GM12878 (cell line): ENCODE measurements around the gene PIP4K2A. TPM values are rescaled to one million over a fixed set of nuclear protein-coding genes. Genes with fewer than 3 reads are reported as not detected.
A peak's percentile ranks its signal among the peaks of the same experiment; 100 is the strongest.

ENCODE experiments used
- ATF7 ChIP-seq: fragments of 450-650 bp; IDR thresholded peaks from 2 replicates; pipeline ENCODE4 v1.6.1; 2016; ENCODE audit warnings: low read depth, mild to moderate bottlenecking
- BACH1 ChIP-seq: fragments of 450-650 bp; IDR thresholded peaks from 2 replicates; pipeline ENCODE4 v1.6.1; 2017; ENCODE audit warnings: mild to moderate bottlenecking, borderline replicate concordance
- CBX3 ChIP-seq: fragments of 200-600 bp; sonication (generic); IDR thresholded peaks from 2 replicates; pipeline ENCODE4 v1.6.1; 2016; ENCODE audit warnings: low read depth, borderline replicate concordance
- CEBPB ChIP-seq, 2 experiments: fragments of 150-350 bp in 1 of 2; IDR thresholded peaks; 2 replicates each; pipeline ENCODE4 v1.6.1; 2012 to 2014; ENCODE audit warnings: low read depth in 2 of 2, low read length in 2 of 2, borderline replicate concordance in 1 of 2, inconsistent platforms in 1 of 2
- EGR1 ChIP-seq, 2 experiments: IDR thresholded peaks; 1 replicate in 1 of 2; 2 replicates in 1 of 2; pipeline ENCODE4 v1.6.1; 2011 to 2012; ENCODE audit warnings: low read depth in 2 of 2, low read length in 2 of 2, borderline replicate concordance in 1 of 2, mild to moderate bottlenecking in 1 of 2, moderate library complexity in 1 of 2
- ETV6 ChIP-seq, 2 experiments: fragments of 450-650 bp in 1 of 2; IDR thresholded peaks in 1 of 2; conservative IDR thresholded peaks in 1 of 2; 2 replicates each; pipeline ENCODE4 v1.6.1; 2014; ENCODE audit warnings: antibody characterized with exemption in 1 of 2, borderline replicate concordance in 1 of 2, low read depth in 1 of 2, mild to moderate bottlenecking in 1 of 2, moderate library complexity in 1 of 2
- GATAD2B ChIP-seq: fragments of 450-650 bp; conservative IDR thresholded peaks from 2 replicates; pipeline ENCODE4 v1.6.1; 2017; ENCODE audit warnings: low read depth, mild to moderate bottlenecking, moderate library complexity
- HDGF ChIP-seq: fragments of 450-650 bp; IDR thresholded peaks from 2 replicates; pipeline ENCODE4 v1.6.1; 2016; ENCODE audit warnings: antibody characterized with exemption
- IKZF1 ChIP-seq: fragments of 450-650 bp; conservative IDR thresholded peaks from 2 replicates; pipeline ENCODE4 v1.6.1; 2017; ENCODE audit warnings: antibody characterized with exemption, mild to moderate bottlenecking
- KLF5 ChIP-seq: fragments of 450-650 bp; IDR thresholded peaks from 2 replicates; pipeline ENCODE4 v1.6.1; 2014; ENCODE audit warnings: mild to moderate bottlenecking; ENCODE audit not compliant: partially characterized antibody
- LARP7 ChIP-seq: fragments of 450-650 bp; IDR thresholded peaks from 2 replicates; pipeline ENCODE4 v1.6.1; 2017; ENCODE audit warnings: mild to moderate bottlenecking
- POLR2A ChIP-seq: IDR thresholded peaks from 2 replicates; pipeline ENCODE4 v1.6.1; 2011; ENCODE audit warnings: low read depth, mild to moderate bottlenecking, low read length
- RB1 ChIP-seq: fragments of 450-650 bp; formaldehyde crosslinking; IDR thresholded peaks from 2 replicates; pipeline ENCODE4 v1.6.1; 2017; ENCODE audit warnings: mild to moderate bottlenecking, borderline replicate concordance
- RBBP5 ChIP-seq: fragments of 200-600 bp; sonication (generic); conservative IDR thresholded peaks from 2 replicates; pipeline ENCODE4 v1.6.1; 2016
- RUNX3 ChIP-seq: IDR thresholded peaks from 2 replicates; pipeline ENCODE4 v1.6.1; 2012; ENCODE audit warnings: low read length, inconsistent platforms
- SIX5 ChIP-seq: IDR thresholded peaks from 2 replicates; pipeline ENCODE4 v1.6.1; 2011; ENCODE audit warnings: mild to moderate bottlenecking, low read depth, low read length, moderate library complexity; ENCODE audit not compliant: severe bottlenecking
- SMAD1 ChIP-seq: fragments of 450-650 bp; IDR thresholded peaks from 2 replicates; pipeline ENCODE4 v1.6.1; 2018; ENCODE audit warnings: mild to moderate bottlenecking, low read depth; ENCODE audit not compliant: partially characterized antibody
- SMAD5 ChIP-seq: IDR thresholded peaks from 2 replicates; pipeline ENCODE4 v1.6.1; 2016; ENCODE audit warnings: antibody characterized with exemption, low read depth
- SUZ12 ChIP-seq: fragments of 200-600 bp; sonication (generic); IDR thresholded peaks from one replicate; pipeline ENCODE4 v1.6.1; 2018; ENCODE audit warnings: antibody characterized with exemption, mild to moderate bottlenecking; ENCODE audit not compliant: unreplicated experiment
- TCF12 ChIP-seq: IDR thresholded peaks from 2 replicates; pipeline ENCODE4 v1.6.1; 2011; ENCODE audit warnings: low read depth, mild to moderate bottlenecking, low read length
- TCF3 ChIP-seq: IDR thresholded peaks from 2 replicates; pipeline ENCODE4 v1.6.1; 2012; ENCODE audit warnings: low read depth, mild to moderate bottlenecking, low read length, borderline replicate concordance; ENCODE audit not compliant: insufficient read depth
- ZNF274 ChIP-seq: IDR thresholded peaks from one replicate; pipeline ENCODE4 v1.8.0; 2011; ENCODE audit not compliant: insufficient read length, insufficient read depth
- polyA plus RNA-seq, 11 experiments: library from polyadenylated mRNA; depleted of rRNA in 4 of 11; unstranded in 6 of 11; stranded (reverse) in 5 of 11; fragments of >200 nt; fragmentation: Nextera tagmentation in 4 of 11; fragmentation: Illumina TruSeq in 1 of 11; extraction: Ambion mirVana in 4 of 11; extraction: Trizol in 1 of 11; gene quantifications; 1 replicate in 1 of 11; 2 replicates in 10 of 11; pipeline versions ENCODE4 v1.2.1 to v1.2.3, GENCODE V29; 2011 to 2016; ENCODE audit warnings: inconsistent platforms in 2 of 11, missing spikeins in 2 of 11, low read depth in 1 of 11
- total RNA-seq, 4 experiments: library from RNA; depleted of rRNA in 3 of 4; stranded (reverse); fragments of >200 nt in 3 of 4; fragmentation: Illumina TruSeq in 1 of 4; extraction: Trizol in 1 of 4; gene quantifications; 2 replicates each; pipeline versions ENCODE4 v1.2.1 to v1.2.3, GENCODE V29; 2013 to 2021
- TF ChIP-seq, protein P1 (sequence below): fragments of 450-650 bp; formaldehyde crosslinking; IDR thresholded peaks from 2 replicates; pipeline ENCODE4 v1.4.0; 2022; ENCODE audit warnings: mild to moderate bottlenecking, moderate library complexity
- TF ChIP-seq, protein P2 (sequence below): fragments of 450-650 bp; conservative IDR thresholded peaks from 2 replicates; pipeline ENCODE4 v1.6.1; 2017; ENCODE audit warnings: mild to moderate bottlenecking, moderate library complexity
- TF ChIP-seq, protein P3 (sequence below): fragments of 450-650 bp; IDR thresholded peaks from 2 replicates; pipeline ENCODE4 v1.6.1; 2017; ENCODE audit warnings: antibody characterized with exemption, mild to moderate bottlenecking, moderate library complexity

PIP4K2A gene
- total and polyA plus RNA-seq, 10 of the 15 experiments (the other 5 are each of a cell fraction or from before 2014, with no cell fraction given), result 54.3 to 139 (median 84.4) TPM

DNA sequence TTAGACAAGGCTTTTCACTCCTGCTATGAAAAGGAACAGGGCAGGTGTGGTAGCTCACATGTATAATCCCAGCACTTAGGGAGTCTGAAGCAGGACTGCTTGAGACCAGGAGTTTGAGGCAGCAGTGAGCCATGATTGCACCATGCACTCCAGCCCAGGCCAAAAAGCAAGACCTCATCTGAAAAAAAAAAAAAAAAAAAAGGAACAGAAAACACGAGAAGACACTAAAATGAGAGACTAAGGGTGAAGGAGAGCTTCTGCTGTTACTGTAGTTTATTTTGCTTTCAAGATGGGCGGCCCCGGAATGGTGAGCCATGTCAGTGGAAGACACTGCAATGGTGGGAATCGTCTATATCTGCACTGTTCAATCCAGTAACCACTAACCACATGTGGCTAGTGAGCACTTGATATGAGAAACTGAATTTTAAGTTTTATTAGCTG lies 9.9 kb downstream of the PIP4K2A start (continued):
- no peak for TF ChIP-seq IKZF1
- no peak for TF ChIP-seq HDGF
- TF ChIP-seq, protein P1, sequence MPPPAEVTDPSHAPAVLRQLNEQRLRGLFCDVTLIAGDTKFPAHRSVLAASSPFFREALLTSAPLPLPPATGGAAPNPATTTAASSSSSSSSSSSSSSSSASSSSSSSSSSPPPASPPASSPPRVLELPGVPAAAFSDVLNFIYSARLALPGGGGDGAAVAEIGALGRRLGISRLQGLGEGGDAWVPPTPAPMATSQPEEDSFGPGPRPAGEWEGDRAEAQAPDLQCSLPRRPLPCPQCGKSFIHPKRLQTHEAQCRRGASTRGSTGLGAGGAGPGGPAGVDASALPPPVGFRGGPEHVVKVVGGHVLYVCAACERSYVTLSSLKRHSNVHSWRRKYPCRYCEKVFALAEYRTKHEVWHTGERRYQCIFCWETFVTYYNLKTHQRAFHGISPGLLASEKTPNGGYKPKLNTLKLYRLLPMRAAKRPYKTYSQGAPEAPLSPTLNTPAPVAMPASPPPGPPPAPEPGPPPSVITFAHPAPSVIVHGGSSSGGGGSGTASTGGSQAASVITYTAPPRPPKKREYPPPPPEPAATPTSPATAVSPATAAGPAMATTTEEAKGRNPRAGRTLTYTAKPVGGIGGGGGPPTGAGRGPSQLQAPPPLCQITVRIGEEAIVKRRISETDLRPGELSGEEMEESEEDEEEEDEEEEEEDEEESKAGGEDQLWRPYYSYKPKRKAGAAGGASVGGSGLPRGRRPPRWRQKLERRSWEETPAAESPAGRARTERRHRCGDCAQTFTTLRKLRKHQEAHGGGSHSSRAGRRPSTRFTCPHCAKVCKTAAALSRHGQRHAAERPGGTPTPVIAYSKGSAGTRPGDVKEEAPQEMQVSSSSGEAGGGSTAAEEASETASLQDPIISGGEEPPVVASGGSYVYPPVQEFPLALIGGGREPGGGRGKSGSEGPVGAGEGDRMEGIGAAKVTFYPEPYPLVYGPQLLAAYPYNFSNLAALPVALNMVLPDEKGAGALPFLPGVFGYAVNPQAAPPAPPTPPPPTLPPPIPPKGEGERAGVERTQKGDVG (CRISPR knock-in tag), result no peak
- TF ChIP-seq RBBP5, result no peak
- TF ChIP-seq EGR1 (IDR thresholded peaks at IDR 0.05; ENCODE audit: borderline replicate concordance in 1 of 2, low read depth in 2 of 2, low read length in 2 of 2), result no peak
- no peak for TF ChIP-seq TCF3
- TF ChIP-seq, protein P2, sequence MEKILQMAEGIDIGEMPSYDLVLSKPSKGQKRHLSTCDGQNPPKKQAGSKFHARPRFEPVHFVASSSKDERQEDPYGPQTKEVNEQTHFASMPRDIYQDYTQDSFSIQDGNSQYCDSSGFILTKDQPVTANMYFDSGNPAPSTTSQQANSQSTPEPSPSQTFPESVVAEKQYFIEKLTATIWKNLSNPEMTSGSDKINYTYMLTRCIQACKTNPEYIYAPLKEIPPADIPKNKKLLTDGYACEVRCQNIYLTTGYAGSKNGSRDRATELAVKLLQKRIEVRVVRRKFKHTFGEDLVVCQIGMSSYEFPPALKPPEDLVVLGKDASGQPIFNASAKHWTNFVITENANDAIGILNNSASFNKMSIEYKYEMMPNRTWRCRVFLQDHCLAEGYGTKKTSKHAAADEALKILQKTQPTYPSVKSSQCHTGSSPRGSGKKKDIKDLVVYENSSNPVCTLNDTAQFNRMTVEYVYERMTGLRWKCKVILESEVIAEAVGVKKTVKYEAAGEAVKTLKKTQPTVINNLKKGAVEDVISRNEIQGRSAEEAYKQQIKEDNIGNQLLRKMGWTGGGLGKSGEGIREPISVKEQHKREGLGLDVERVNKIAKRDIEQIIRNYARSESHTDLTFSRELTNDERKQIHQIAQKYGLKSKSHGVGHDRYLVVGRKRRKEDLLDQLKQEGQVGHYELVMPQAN, result no peak
- TF ChIP-seq, protein P3, sequence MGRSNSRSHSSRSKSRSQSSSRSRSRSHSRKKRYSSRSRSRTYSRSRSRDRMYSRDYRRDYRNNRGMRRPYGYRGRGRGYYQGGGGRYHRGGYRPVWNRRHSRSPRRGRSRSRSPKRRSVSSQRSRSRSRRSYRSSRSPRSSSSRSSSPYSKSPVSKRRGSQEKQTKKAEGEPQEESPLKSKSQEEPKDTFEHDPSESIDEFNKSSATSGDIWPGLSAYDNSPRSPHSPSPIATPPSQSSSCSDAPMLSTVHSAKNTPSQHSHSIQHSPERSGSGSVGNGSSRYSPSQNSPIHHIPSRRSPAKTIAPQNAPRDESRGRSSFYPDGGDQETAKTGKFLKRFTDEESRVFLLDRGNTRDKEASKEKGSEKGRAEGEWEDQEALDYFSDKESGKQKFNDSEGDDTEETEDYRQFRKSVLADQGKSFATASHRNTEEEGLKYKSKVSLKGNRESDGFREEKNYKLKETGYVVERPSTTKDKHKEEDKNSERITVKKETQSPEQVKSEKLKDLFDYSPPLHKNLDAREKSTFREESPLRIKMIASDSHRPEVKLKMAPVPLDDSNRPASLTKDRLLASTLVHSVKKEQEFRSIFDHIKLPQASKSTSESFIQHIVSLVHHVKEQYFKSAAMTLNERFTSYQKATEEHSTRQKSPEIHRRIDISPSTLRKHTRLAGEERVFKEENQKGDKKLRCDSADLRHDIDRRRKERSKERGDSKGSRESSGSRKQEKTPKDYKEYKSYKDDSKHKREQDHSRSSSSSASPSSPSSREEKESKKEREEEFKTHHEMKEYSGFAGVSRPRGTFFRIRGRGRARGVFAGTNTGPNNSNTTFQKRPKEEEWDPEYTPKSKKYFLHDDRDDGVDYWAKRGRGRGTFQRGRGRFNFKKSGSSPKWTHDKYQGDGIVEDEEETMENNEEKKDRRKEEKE, result no peak
- TF ChIP-seq LARP7, result no peak
- no peak for TF ChIP-seq SMAD1
- no peak for TF ChIP-seq ETV6 (conservative IDR thresholded peaks at IDR 0.05 in 1 of 2, IDR thresholded peaks at IDR 0.05 in 1 of 2; ENCODE audit: borderline replicate concordance in 1 of 2, low read depth in 1 of 2)
- no peak for TF ChIP-seq BACH1
- TF ChIP-seq RUNX3, result peak; percentile 76
- TF ChIP-seq SMAD5, result no peak
- no peak for TF ChIP-seq CEBPB (IDR thresholded peaks at IDR 0.05; ENCODE audit: borderline replicate concordance in 1 of 2, low read depth in 2 of 2, low read length in 2 of 2)
- no peak for TF ChIP-seq KLF5
- no peak for TF ChIP-seq TCF12
- TF ChIP-seq ATF7, result 0 out of 2 replicates have a peak, but pooled peaks have one; percentile 19
- TF ChIP-seq SUZ12, result no peak
- no peak for TF ChIP-seq CBX3
- TF ChIP-seq RB1, result no peak
- no peak for TF ChIP-seq SIX5
- no peak for TF ChIP-seq ZNF274
- no peak for TF ChIP-seq GATAD2B
- TF ChIP-seq POLR2A, result no peak
